Naive thymus-derived CD8-positive, alpha-beta T cell (primary cell): ENCODE measurements around the gene ZBTB38. TPM values are rescaled to one million over a fixed set of nuclear protein-coding genes. Genes with fewer than 3 reads are reported as not detected.

Source experiments
- ATAC-seq, 2 donors: fragments of 150-1000 bp; cut with Tn5 transposase in 1 of 2; sonication (Bioruptor Pico), chemical (Tn5 transposase) in 1 of 2; 1 replicate in 1 of 2; 2 replicates in 1 of 2; pipeline ENCODE4 v1.10.0; 2021; ENCODE audit warnings: mild to moderate bottlenecking in 2 of 2, moderate library complexity in 2 of 2
- POLR2A ChIA-PET: fragments of 350-600 bp; sonication (Branson Sonifier 250); formaldehyde crosslinking; loops from one replicate; lab custom pipeline; 2021; ENCODE audit warnings: antibody characterized with exemption; lab: Charles Lee
- DNase-seq, 10 donors: peaks; one replicate each; pipeline versions ENCODE4 v3.0.0 to v3.0.0-alpha.2; 2020 to 2022
- H3K27ac Mint-ChIP-seq, 10 donors: one replicate each; pipeline ENCODE4 v1.8.0; 2020 to 2022; ENCODE audit warnings: mild to moderate bottlenecking in 10 of 10, mixed read lengths in 10 of 10, moderate library complexity in 4 of 10, inconsistent platforms in 1 of 10
- H3K27me3 Mint-ChIP-seq, 5 donors: one replicate each; pipeline ENCODE4 v1.8.0; 2021 to 2022; ENCODE audit warnings: mixed read lengths in 5 of 5
- H3K36me3 Mint-ChIP-seq, 3 donors: one replicate each; pipeline ENCODE4 v1.8.0; 2020 to 2022; ENCODE audit warnings: mixed read lengths in 3 of 3, mild to moderate bottlenecking in 2 of 3, inconsistent platforms in 1 of 3
- H3K4me1 Mint-ChIP-seq, 4 donors: one replicate each; pipeline ENCODE4 v1.8.0; 2021 to 2022; ENCODE audit warnings: mixed read lengths in 4 of 4
- H3K4me3 Mint-ChIP-seq, 10 donors: one replicate each; pipeline ENCODE4 v1.8.0; 2020 to 2022; ENCODE audit warnings: mild to moderate bottlenecking in 10 of 10, mixed read lengths in 10 of 10, moderate library complexity in 6 of 10, inconsistent platforms in 1 of 10
- H3K9me3 Mint-ChIP-seq, 9 donors: one replicate each; pipeline ENCODE4 v1.8.0; 2020 to 2022; ENCODE audit warnings: mixed read lengths in 9 of 9, mild to moderate bottlenecking in 3 of 9, inconsistent platforms in 1 of 9, moderate library complexity in 1 of 9
- polyA plus RNA-seq, 3 donors: library from polyadenylated mRNA; unstranded; fragments of 300-500 nt; fragmentation: Illumina TruSeq; gene quantifications; one replicate each; pipeline ENCODE4 v1.2.3, GENCODE V29; 2021
- total RNA-seq, 8 experiments: library from RNA in 2 of 8; stranded (reverse) in 2 of 8; gene quantifications; one replicate each; pipeline ENCODE4 v1.2.3 and lab custom pipeline; 2021 to 2026

ZBTB38 gene
- total and polyA plus RNA-seq, 5 experiments from 2014 or later, result 48.3 to 118 (median 56.5) TPM

- no peak overlapping the region for H3K27ac Mint-ChIP-seq
- ATAC-seq (no peak), DNase-seq (no peak)
- no peaks in the 10 kb centered on the region for H3K36me3 Mint-ChIP-seq
- POLR2A ChIA-PET, result no interaction called here
- H3K4me1 Mint-ChIP-seq, result peaks cover 13 to 27% (median 25%) of the 10 kb centered on the region in 4 donors
- H3K4me3 Mint-ChIP-seq, result no peak overlapping the region
- H3K27me3 Mint-ChIP-seq, result no peaks in the 10 kb centered on the region
- no peaks in the 10 kb centered on the region for H3K9me3 Mint-ChIP-seq
These were observed 4.9 kb downstream of the ZBTB38 start for GRCh38 chr3:141373232-141373631.

- Mint-ChIP-seq H3K27ac (no peak overlapping the region), H3K27me3 (no peaks in the 10 kb centered on the region), H3K9me3 (no peaks in the 10 kb centered on the region), H3K4me1 (peaks cover 13 to 27% (median 25%) of the 10 kb centered on the region in 4 donors), H3K36me3 (no peaks in the 10 kb centered on the region), H3K4me3 (no peak overlapping the region)
- ATAC-seq (no peak), DNase-seq (no peak)
- POLR2A ChIA-PET, result no interaction called here
These were observed 5.6 kb downstream of the ZBTB38 start for GRCh38 chr3:141373768-141374526.

- H3K4me3 Mint-ChIP-seq, result no peak overlapping the region
- H3K4me1 Mint-ChIP-seq, result peaks cover 13 to 20% (median 18%) of the 10 kb centered on the region in 4 donors
- no peak for DNase-seq
- H3K9me3 Mint-ChIP-seq, result no peaks in the 10 kb centered on the region
- H3K27me3 Mint-ChIP-seq, result no peaks in the 10 kb centered on the region
- no peaks in the 10 kb centered on the region for H3K36me3 Mint-ChIP-seq
- POLR2A ChIA-PET, result interaction anchor here (0.8 kb wide), 1 partner anchor 10 kb away, joined by 3 read pairs; no protein-coding TSS in a partner anchor
- peak in 1 of 2 donors; percentile 18 for ATAC-seq
- H3K27ac Mint-ChIP-seq, result peak overlapping the region in 5 of 10 donors; percentile 22 to 80 (median 55)
These were observed 7.3 kb downstream of the ZBTB38 start for GRCh38 chr3:141375381-141376301.

- Mint-ChIP-seq H3K9me3 (no peaks in the 10 kb centered on the region), H3K27me3 (no peaks in the 10 kb centered on the region), H3K4me3 (no peak overlapping the region), H3K4me1 (peaks cover 13 to 20% (median 18%) of the 10 kb centered on the region in 4 donors), H3K27ac (no peak overlapping the region), H3K36me3 (no peaks in the 10 kb centered on the region)
- POLR2A ChIA-PET, result interaction anchor here (1.3 kb wide), 1 partner anchor 24 kb away, joined by 4 read pairs; no protein-coding TSS in a partner anchor
- DNase-seq, result no peak
- ATAC-seq, result no peak
These were observed 9.1 kb downstream of the ZBTB38 start for GRCh38 chr3:141377377-141377776.

DNA sequence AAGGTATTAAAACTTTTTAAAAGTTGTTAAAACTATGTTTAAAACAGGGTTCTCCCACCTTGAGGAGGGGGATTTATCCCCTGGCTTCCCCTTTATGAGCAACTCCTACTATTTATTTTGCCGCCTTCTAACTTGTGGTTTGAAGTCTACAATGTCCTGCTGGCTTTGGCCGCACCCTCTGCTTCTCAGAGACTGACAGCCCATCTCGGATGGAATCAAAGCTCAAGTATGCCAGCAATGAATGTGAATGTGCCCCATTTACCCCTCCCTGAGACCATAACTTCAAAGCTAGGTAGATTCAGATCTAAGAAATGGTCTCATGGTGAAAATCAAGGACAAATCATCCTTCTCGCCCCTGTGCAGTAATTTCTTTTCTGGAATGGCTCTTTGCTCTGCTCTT lies 10.3 kb downstream of the ZBTB38 start:
- POLR2A ChIA-PET, result no interaction called here
- DNase-seq (no peak), ATAC-seq (no peak)
- no peaks in the 10 kb centered on the region for H3K36me3 Mint-ChIP-seq
- no peaks in the 10 kb centered on the region for H3K27me3 Mint-ChIP-seq
- H3K4me1 Mint-ChIP-seq, result peaks cover 13 to 20% (median 18%) of the 10 kb centered on the region in 4 donors
- no peak overlapping the region for H3K4me3 Mint-ChIP-seq
- no peaks in the 10 kb centered on the region for H3K9me3 Mint-ChIP-seq
- peak overlapping the region in 2 of 10 donors; percentile 54 to 94 for H3K27ac Mint-ChIP-seq

GRCh38 chr3:141379250-141379966 lies 11.1 kb downstream of the ZBTB38 start:
- Mint-ChIP-seq H3K27me3 (peaks cover 0 to 2% (median 0%) of the 10 kb centered on the region in 5 donors), H3K9me3 (no peaks in the 10 kb centered on the region), H3K4me1 (peaks cover 13 to 20% (median 18%) of the 10 kb centered on the region in 4 donors), H3K27ac (peak overlapping the region in 4 of 10 donors; percentile 33 to 94 (median 73)), H3K36me3 (no peaks in the 10 kb centered on the region), H3K4me3 (peak overlapping the region in 2 of 10 donors; percentile 39 to 75)
- ATAC-seq, result no peak
- POLR2A ChIA-PET, result no interaction called here
- peak in 1 of 10 donors; percentile 30 for DNase-seq

- Mint-ChIP-seq H3K9me3 (no peaks in the 10 kb centered on the region), H3K27me3 (peaks cover 0 to 4% (median 0%) of the 10 kb centered on the region in 5 donors), H3K4me1 (peaks cover 13 to 19% (median 17%) of the 10 kb centered on the region in 4 donors), H3K4me3 (peak overlapping the region in 1 of 10 donors; percentile 37), H3K36me3 (no peaks in the 10 kb centered on the region), H3K27ac (peak overlapping the region in 2 of 10 donors; percentile 52 to 94)
- POLR2A ChIA-PET, result no interaction called here
- DNase-seq (no peak), ATAC-seq (no peak)
These were observed 12.0 kb downstream of the ZBTB38 start for GRCh38 chr3:141380279-141380678.

DNA sequence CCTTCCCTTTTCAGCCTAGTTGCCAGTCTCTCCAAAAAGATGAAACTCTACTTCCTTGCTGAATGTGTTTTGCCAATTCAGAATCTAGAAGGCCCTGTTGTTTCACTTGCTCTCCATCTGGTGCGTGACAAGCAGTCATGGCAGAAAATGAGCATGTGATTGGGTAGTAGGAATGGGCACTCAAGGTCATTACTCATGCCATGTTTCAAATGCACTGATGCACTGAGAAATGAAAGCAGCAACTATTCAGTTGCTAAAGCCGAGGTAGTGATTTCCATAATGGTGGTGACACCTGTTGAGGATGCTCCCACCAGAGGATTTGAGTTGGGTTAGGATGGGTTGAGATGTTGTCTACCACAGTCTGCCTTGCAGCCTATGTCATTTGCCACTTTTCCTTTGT lies 12.7 kb downstream of the ZBTB38 start:
- DNase-seq (no peak), ATAC-seq (no peak)
- Mint-ChIP-seq H3K4me3 (no peak overlapping the region), H3K4me1 (peaks cover 7 to 12% (median 10%) of the 10 kb centered on the region in 4 donors), H3K27me3 (peaks cover 0 to 5% (median 0%) of the 10 kb centered on the region in 5 donors), H3K9me3 (no peaks in the 10 kb centered on the region), H3K36me3 (no peaks in the 10 kb centered on the region), H3K27ac (peak overlapping the region in 1 of 10 donors; percentile 82)
- POLR2A ChIA-PET, result interaction anchor here (1.4 kb wide), 1 partner anchor 31 kb away, joined by 3 read pairs; no protein-coding TSS in a partner anchor

GRCh38 chr3:141382571-141382970 lies 14.3 kb downstream of the ZBTB38 start:
- POLR2A ChIA-PET, result no interaction called here
- H3K36me3 Mint-ChIP-seq, result no peaks in the 10 kb centered on the region
- H3K4me3 Mint-ChIP-seq, result no peak overlapping the region
- ATAC-seq (no peak), DNase-seq (no peak)
- no peak overlapping the region for H3K27ac Mint-ChIP-seq
- no peaks in the 10 kb centered on the region for H3K4me1 Mint-ChIP-seq
- H3K9me3 Mint-ChIP-seq, result no peaks in the 10 kb centered on the region
- H3K27me3 Mint-ChIP-seq, result peaks cover 0 to 5% (median 0%) of the 10 kb centered on the region in 5 donors

DNA sequence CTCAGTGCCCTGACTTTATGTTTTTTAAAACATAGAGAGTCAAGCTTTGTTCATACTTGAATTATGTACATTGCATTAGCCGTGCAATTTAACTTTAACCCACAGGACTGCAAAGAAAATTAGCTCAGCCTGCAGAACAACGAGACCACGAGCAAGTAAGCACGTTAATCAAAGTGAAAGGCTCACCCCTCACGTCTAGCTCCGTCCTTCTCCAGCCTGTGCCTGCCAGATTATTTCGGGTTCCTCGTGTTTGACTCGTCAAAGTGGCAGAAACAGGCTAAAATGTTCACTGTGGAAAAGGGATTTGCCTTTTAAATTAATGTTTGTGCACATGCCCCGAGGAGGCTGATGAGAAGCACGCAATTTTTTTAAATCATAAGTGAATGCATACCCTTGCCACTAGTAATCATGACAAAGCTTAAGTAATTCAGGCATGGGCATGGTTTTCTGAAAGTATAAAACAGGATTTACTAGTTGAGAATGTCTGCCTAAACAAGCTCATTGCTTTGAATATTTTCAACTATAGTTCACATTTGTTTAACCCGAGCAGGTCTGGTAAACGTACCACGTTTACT lies 15.3 kb downstream of the ZBTB38 start:
- DNase-seq, result no peak
- no peaks in the 10 kb centered on the region for H3K36me3 Mint-ChIP-seq

GRCh38 chr3:141384157-141384556 lies 15.9 kb downstream of the ZBTB38 start:
- H3K36me3 Mint-ChIP-seq, result no peaks in the 10 kb centered on the region
- POLR2A ChIA-PET, result interaction anchor here (0.7 to 1.6 kb wide), 3 partner anchors 14 to 33 kb away, joined by 3 to 4 read pairs (median 3); no protein-coding TSS in a partner anchor
- H3K4me3 Mint-ChIP-seq, result peak overlapping the region in 1 of 10 donors; percentile 4
- H3K9me3 Mint-ChIP-seq, result no peaks in the 10 kb centered on the region
- peaks cover 0 to 5% (median 0%) of the 10 kb centered on the region in 5 donors for H3K27me3 Mint-ChIP-seq
- DNase-seq (no peak), ATAC-seq (no peak)
- H3K4me1 Mint-ChIP-seq, result peaks cover 0 to 4% (median 2%) of the 10 kb centered on the region in 4 donors
- H3K27ac Mint-ChIP-seq, result peak overlapping the region in 1 of 10 donors; percentile 35

More for the DNA sequence above, 15.3 kb downstream of the ZBTB38 start:
- Mint-ChIP-seq H3K9me3 (no peaks in the 10 kb centered on the region), H3K27ac (peak overlapping the region in 1 of 10 donors; percentile 25), H3K4me3 (peak overlapping the region in 1 of 10 donors; percentile 4), H3K27me3 (peaks cover 0 to 5% (median 0%) of the 10 kb centered on the region in 5 donors), H3K4me1 (peaks cover 0 to under 1% (median under 1%) of the 10 kb centered on the region in 4 donors)
- POLR2A ChIA-PET, result no interaction called here
- ATAC-seq, result no peak
